CD4-positive, alpha-beta memory T cell (primary cell): ENCODE measurements around the gene NR4A3. TPM values are rescaled to one million over a fixed set of nuclear protein-coding genes. Genes with fewer than 3 reads are reported as not detected.

Experiments
- CTCF ChIA-PET: fragments of 350-600 bp; sonication (Branson Sonifier 250); formaldehyde crosslinking; loops from one replicate; lab custom pipeline; 2021; ENCODE audit warnings: inconsistent platforms; ENCODE audit not compliant: partially characterized antibody; lab: Charles Lee
- POLR2A ChIA-PET: fragments of 350-600 bp; sonication (Branson Sonifier 250); formaldehyde crosslinking; loops from one replicate; lab custom pipeline; 2021; ENCODE audit not compliant: partially characterized antibody; lab: Charles Lee
- DNase-seq, 5 donors: peaks; one replicate each; pipeline versions ENCODE4 v3.0.0 to v3.0.0-alpha.2; 2020 to 2022; ENCODE audit warnings: mixed read lengths in 1 of 5
- H3K27ac ChIP-seq: one replicate; pipeline ENCODE4 v1.7.0; 2013; ENCODE audit warnings: low read depth, low read length
- H3K27me3 ChIP-seq: 2 replicates; pipeline ENCODE4 v1.7.0; 2013; ENCODE audit warnings: mild to moderate bottlenecking, low read length, moderate library complexity; ENCODE audit not compliant: insufficient read depth
- H3K36me3 ChIP-seq: 2 replicates; pipeline ENCODE4 v1.7.0; 2013; ENCODE audit warnings: mild to moderate bottlenecking, low read length, moderate library complexity; ENCODE audit not compliant: insufficient read depth
- H3K4me1 ChIP-seq: 2 replicates; pipeline ENCODE4 v1.7.0; 2013; ENCODE audit warnings: mild to moderate bottlenecking, low read length, moderate library complexity; ENCODE audit not compliant: insufficient read depth
- H3K4me3 ChIP-seq, 2 donors: one replicate each; pipeline ENCODE4 v1.7.0; 2013; ENCODE audit warnings: low read length in 2 of 2, mild to moderate bottlenecking in 1 of 2
- H3K9me3 ChIP-seq, 2 donors: one replicate each; pipeline ENCODE4 v1.7.0; 2013; ENCODE audit warnings: low read length in 2 of 2, control low read depth in 1 of 2; ENCODE audit not compliant: control insufficient read depth in 1 of 2
- H3K27ac Mint-ChIP-seq, 7 donors: one replicate each; pipeline ENCODE4 v1.8.0; 2020 to 2021; ENCODE audit warnings: mixed read lengths in 7 of 7, mild to moderate bottlenecking in 6 of 7, inconsistent platforms in 3 of 7, moderate library complexity in 3 of 7
- H3K27me3 Mint-ChIP-seq, 2 donors: one replicate each; pipeline ENCODE4 v1.8.0; 2020 to 2021; ENCODE audit warnings: mixed read lengths in 2 of 2
- H3K36me3 Mint-ChIP-seq, 2 donors: one replicate each; pipeline ENCODE4 v1.8.0; 2020 to 2021; ENCODE audit warnings: mixed read lengths in 2 of 2, inconsistent platforms in 1 of 2, mild to moderate bottlenecking in 1 of 2
- H3K4me1 Mint-ChIP-seq, 4 donors: one replicate each; pipeline ENCODE4 v1.8.0; 2020 to 2021; ENCODE audit warnings: mixed read lengths in 4 of 4, mild to moderate bottlenecking in 1 of 4
- H3K4me3 Mint-ChIP-seq, 8 donors: one replicate each; pipeline ENCODE4 v1.8.0; 2020 to 2021; ENCODE audit warnings: mixed read lengths in 8 of 8, mild to moderate bottlenecking in 7 of 8, moderate library complexity in 6 of 8, inconsistent platforms in 3 of 8
- H3K9me3 Mint-ChIP-seq, 8 donors: one replicate each; pipeline ENCODE4 v1.8.0; 2020 to 2021; ENCODE audit warnings: mixed read lengths in 8 of 8, mild to moderate bottlenecking in 5 of 8, inconsistent platforms in 3 of 8, moderate library complexity in 1 of 8
- intact Hi-C: fragments of 100-400 bp; cut with micrococcal nuclease; formaldehyde crosslinking; loops from one replicate; pipeline ENCODE4 v1.15.1; 2023
- polyA plus RNA-seq, 2 donors: library from polyadenylated mRNA; unstranded; fragments of 300-500 nt; fragmentation: Illumina TruSeq; gene quantifications; one replicate each; pipeline ENCODE4 v1.2.3, GENCODE V29; 2021
- total RNA-seq, 2 experiments: library from RNA; stranded (reverse); gene quantifications; one replicate each; pipeline ENCODE4 v1.2.3, GENCODE V29; 2021

Gene NR4A3
- total and polyA plus RNA-seq, 4 experiments from 2014 or later: 0.17 to 1.4 (median 0.34) TPM

DNA sequence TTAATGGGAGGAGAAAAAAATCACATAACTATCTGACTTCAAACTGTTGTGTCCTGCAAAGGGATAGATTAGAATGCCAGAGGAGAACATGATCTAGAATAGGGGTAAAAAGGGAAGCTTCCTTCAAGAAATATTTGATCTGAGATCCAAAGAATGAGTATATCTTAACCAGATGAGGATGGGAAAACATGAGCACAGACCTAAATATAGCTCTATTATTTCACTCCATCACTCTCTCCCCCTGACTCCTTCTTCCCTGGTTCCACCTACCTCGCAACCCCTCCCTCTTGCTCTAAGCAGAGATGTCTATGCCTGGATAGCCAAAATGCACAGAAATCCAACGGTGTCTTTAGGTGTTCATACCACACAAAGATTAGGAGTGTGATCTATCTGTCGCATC is 36.4 kb downstream of the NR4A3 start:
- H3K27ac Mint-ChIP-seq: no peak overlapping the region
- H3K27me3 ChIP-seq: no peaks in the 10 kb centered on the region

GRCh38 chr9:99859243-99859980 is 37.7 kb downstream of the NR4A3 start:
- intact Hi-C loops: no loop called here
- peaks cover 0 to 4% of the 10 kb centered on the region in 2 donors for H3K36me3 Mint-ChIP-seq
- CTCF ChIA-PET: no interaction called here
- H3K27ac ChIP-seq: no peak overlapping the region
- H3K27me3 ChIP-seq: no peaks in the 10 kb centered on the region
- H3K36me3 ChIP-seq: no peaks in the 10 kb centered on the region
- no peak overlapping the region for H3K27ac Mint-ChIP-seq
- H3K4me3 Mint-ChIP-seq: no peak overlapping the region
- POLR2A ChIA-PET: no interaction called here
- H3K4me3 ChIP-seq: no peak overlapping the region
- DNase-seq: no peak
- H3K9me3 Mint-ChIP-seq: peaks cover 0 to 2% (median 0%) of the 10 kb centered on the region in 8 donors
- H3K9me3 ChIP-seq: no peaks in the 10 kb centered on the region
- no peaks in the 10 kb centered on the region for H3K4me1 ChIP-seq
- H3K4me1 Mint-ChIP-seq: no peaks in the 10 kb centered on the region
- H3K27me3 Mint-ChIP-seq: peaks cover 0 to 3% of the 10 kb centered on the region in 2 donors

More for the DNA sequence above, 36.4 kb downstream of the NR4A3 start:
- ChIA-PET CTCF (interaction anchor here (1.4 kb wide), 1 partner anchor 47 kb away, joined by 3 read pairs; no protein-coding TSS in a partner anchor), POLR2A (no interaction called here)
- H3K4me3 Mint-ChIP-seq: no peak overlapping the region
- no peaks in the 10 kb centered on the region for H3K4me1 ChIP-seq
- H3K27me3 Mint-ChIP-seq: peaks cover 0 to 3% of the 10 kb centered on the region in 2 donors
- no peak overlapping the region for H3K4me3 ChIP-seq
- H3K4me1 Mint-ChIP-seq: no peaks in the 10 kb centered on the region
- no peak overlapping the region for H3K27ac ChIP-seq
- H3K9me3 ChIP-seq: no peaks in the 10 kb centered on the region
- peaks cover 0 to 2% (median 0%) of the 10 kb centered on the region in 8 donors for H3K9me3 Mint-ChIP-seq
- DNase-seq: no peak
- peaks cover 0 to 4% of the 10 kb centered on the region in 2 donors for H3K36me3 Mint-ChIP-seq
- intact Hi-C loops: no loop called here
- H3K36me3 ChIP-seq: no peaks in the 10 kb centered on the region

- Mint-ChIP-seq H3K4me3 (no peak overlapping the region), H3K4me1 (no peaks in the 10 kb centered on the region), H3K9me3 (no peaks in the 10 kb centered on the region), H3K27me3 (peaks cover 0 to 3% of the 10 kb centered on the region in 2 donors), H3K36me3 (peaks cover 0 to under 1% of the 10 kb centered on the region in 2 donors), H3K27ac (peak overlapping the region in 1 of 7 donors; percentile 41)
- no peak overlapping the region for H3K4me3 ChIP-seq
- no peaks in the 10 kb centered on the region for H3K9me3 ChIP-seq
- ChIA-PET CTCF (interaction anchor here (1.0 kb wide), 1 partner anchor 35 kb away, joined by 3 read pairs; no protein-coding TSS in a partner anchor), POLR2A (no interaction called here)
- H3K27me3 ChIP-seq: no peaks in the 10 kb centered on the region
- DNase-seq: no peak
- no peaks in the 10 kb centered on the region for H3K4me1 ChIP-seq
- H3K27ac ChIP-seq: no peak overlapping the region
- no peaks in the 10 kb centered on the region for H3K36me3 ChIP-seq
- intact Hi-C loops: no loop called here
These were observed 38.6 kb downstream of the NR4A3 start for GRCh38 chr9:99860266-99860665.

- POLR2A ChIA-PET: no interaction called here
- no peaks in the 10 kb centered on the region for H3K4me1 ChIP-seq
- H3K36me3 Mint-ChIP-seq: no peaks in the 10 kb centered on the region
- no peaks in the 10 kb centered on the region for H3K9me3 ChIP-seq
- no peak overlapping the region for H3K4me3 Mint-ChIP-seq
- H3K4me3 ChIP-seq: no peak overlapping the region
- no peaks in the 10 kb centered on the region for H3K27me3 ChIP-seq
- H3K27ac ChIP-seq: no peak overlapping the region
- no peaks in the 10 kb centered on the region for H3K36me3 ChIP-seq
- intact Hi-C loops: no loop called here
- H3K27ac Mint-ChIP-seq: peak overlapping the region in 1 of 7 donors; percentile 48
- no peaks in the 10 kb centered on the region for H3K9me3 Mint-ChIP-seq
- peaks cover 0 to 4% (median under 1%) of the 10 kb centered on the region in 4 donors for H3K4me1 Mint-ChIP-seq
- H3K27me3 Mint-ChIP-seq: peaks cover 0 to 3% of the 10 kb centered on the region in 2 donors
- no peak for DNase-seq
- CTCF ChIA-PET: no interaction called here
These were observed 42.3 kb downstream of the NR4A3 start for GRCh38 chr9:99863955-99864354.

- Histone ChIP-seq H3K27me3 (no peaks in the 10 kb centered on the region), H3K27ac (no peak overlapping the region), H3K4me1 (no peaks in the 10 kb centered on the region), H3K4me3 (no peak overlapping the region), H3K36me3 (no peaks in the 10 kb centered on the region), H3K9me3 (no peaks in the 10 kb centered on the region)
- DNase-seq: no peak
- peaks cover 0 to 2% of the 10 kb centered on the region in 2 donors for H3K27me3 Mint-ChIP-seq
- POLR2A ChIA-PET: no interaction called here
- H3K4me3 Mint-ChIP-seq: no peak overlapping the region
- no peaks in the 10 kb centered on the region for H3K9me3 Mint-ChIP-seq
- H3K27ac Mint-ChIP-seq: no peak overlapping the region
- H3K36me3 Mint-ChIP-seq: no peaks in the 10 kb centered on the region
- intact Hi-C loops: no loop called here
- CTCF ChIA-PET: no interaction called here
- H3K4me1 Mint-ChIP-seq: peaks cover 0 to 4% (median under 1%) of the 10 kb centered on the region in 4 donors
These were observed 44.7 kb downstream of the NR4A3 start for GRCh38 chr9:99866398-99866797.

DNA sequence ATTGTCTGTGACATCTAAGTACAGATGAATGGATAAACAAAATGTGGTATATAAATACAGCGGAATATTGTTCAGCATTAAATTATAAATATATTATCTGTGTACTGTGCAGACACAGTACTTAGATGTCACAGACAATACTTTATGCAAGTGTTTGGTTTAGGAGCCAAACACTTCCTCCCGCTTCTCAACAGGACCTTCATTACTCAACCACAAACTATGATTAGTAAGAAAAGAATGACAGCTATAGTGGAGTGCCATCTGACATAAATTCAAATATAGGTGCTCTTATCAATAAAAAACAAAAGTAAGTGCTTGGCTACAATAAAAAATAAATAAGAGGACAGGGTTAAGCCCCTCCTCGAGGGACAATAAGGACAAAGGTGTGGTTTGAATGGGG is 45.9 kb downstream of the NR4A3 start:
- intact Hi-C loops: no loop called here
- Mint-ChIP-seq H3K27ac (no peak overlapping the region), H3K4me3 (no peak overlapping the region), H3K27me3 (peaks cover 0 to under 1% of the 10 kb centered on the region in 2 donors), H3K4me1 (peaks cover 0 to 4% (median under 1%) of the 10 kb centered on the region in 4 donors), H3K36me3 (no peaks in the 10 kb centered on the region), H3K9me3 (no peaks in the 10 kb centered on the region)
- Histone ChIP-seq H3K9me3 (no peaks in the 10 kb centered on the region), H3K4me1 (no peaks in the 10 kb centered on the region), H3K36me3 (no peaks in the 10 kb centered on the region), H3K27me3 (no peaks in the 10 kb centered on the region), H3K4me3 (no peak overlapping the region), H3K27ac (no peak overlapping the region)
- DNase-seq: no peak
- ChIA-PET POLR2A (no interaction called here), CTCF (no interaction called here)

DNA sequence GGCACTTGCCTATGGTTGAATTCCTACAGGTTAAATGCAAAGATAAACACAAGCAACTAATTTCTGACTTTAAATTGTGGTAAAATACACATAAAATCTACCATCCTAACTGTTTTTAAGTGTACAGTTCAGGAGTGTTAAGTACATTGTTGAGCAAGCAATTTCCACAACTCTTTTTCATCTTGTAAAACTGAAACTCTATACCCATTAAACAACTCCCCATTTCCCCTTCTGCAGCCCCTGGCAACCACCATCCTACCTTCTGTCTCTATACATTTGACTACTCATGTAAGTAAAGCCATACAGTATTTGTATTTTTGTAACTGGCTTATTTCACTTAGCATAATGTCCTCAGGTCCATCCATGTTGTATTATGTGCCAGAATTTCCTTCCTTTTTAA is 46.3 kb downstream of the NR4A3 start:
- H3K27ac Mint-ChIP-seq: peak overlapping the region in 1 of 7 donors; percentile 27
- H3K27me3 Mint-ChIP-seq: peaks cover 0 to 1% of the 10 kb centered on the region in 2 donors
- peaks cover 0 to 4% (median under 1%) of the 10 kb centered on the region in 4 donors for H3K4me1 Mint-ChIP-seq
- no peaks in the 10 kb centered on the region for H3K4me1 ChIP-seq
- H3K4me3 Mint-ChIP-seq: no peak overlapping the region
- H3K9me3 ChIP-seq: no peaks in the 10 kb centered on the region
- H3K9me3 Mint-ChIP-seq: no peaks in the 10 kb centered on the region
- intact Hi-C loops: no loop called here
- POLR2A ChIA-PET: no interaction called here
- H3K4me3 ChIP-seq: no peak overlapping the region
- no peak for DNase-seq
- H3K36me3 ChIP-seq: no peaks in the 10 kb centered on the region
- H3K27ac ChIP-seq: no peak overlapping the region
- CTCF ChIA-PET: no interaction called here
- H3K36me3 Mint-ChIP-seq: no peaks in the 10 kb centered on the region
- no peaks in the 10 kb centered on the region for H3K27me3 ChIP-seq
